Ishikawa (cell line): ENCODE measurements around the gene MN1.

ENCODE experiments used
- CEBPB ChIP-seq: IDR thresholded peaks from 2 replicates; pipeline ENCODE4 v1.6.1; 2012
- TAF1 ChIP-seq: IDR thresholded peaks from 2 replicates; pipeline ENCODE4 v1.6.1; 2012; ENCODE audit warnings: low read depth, mild to moderate bottlenecking
- USF1 ChIP-seq: IDR thresholded peaks from 2 replicates; pipeline ENCODE4 v1.6.1; 2012
- TF ChIP-seq, protein P1 (sequence below): IDR thresholded peaks from 2 replicates; pipeline ENCODE4 v1.6.1; 2012; ENCODE audit warnings: low read depth, mild to moderate bottlenecking

GRCh38 chr22:27723158-27723557 lies 78.4 kb downstream of the MN1 start:
- no peak for TF ChIP-seq CEBPB
- TF ChIP-seq, protein P1, sequence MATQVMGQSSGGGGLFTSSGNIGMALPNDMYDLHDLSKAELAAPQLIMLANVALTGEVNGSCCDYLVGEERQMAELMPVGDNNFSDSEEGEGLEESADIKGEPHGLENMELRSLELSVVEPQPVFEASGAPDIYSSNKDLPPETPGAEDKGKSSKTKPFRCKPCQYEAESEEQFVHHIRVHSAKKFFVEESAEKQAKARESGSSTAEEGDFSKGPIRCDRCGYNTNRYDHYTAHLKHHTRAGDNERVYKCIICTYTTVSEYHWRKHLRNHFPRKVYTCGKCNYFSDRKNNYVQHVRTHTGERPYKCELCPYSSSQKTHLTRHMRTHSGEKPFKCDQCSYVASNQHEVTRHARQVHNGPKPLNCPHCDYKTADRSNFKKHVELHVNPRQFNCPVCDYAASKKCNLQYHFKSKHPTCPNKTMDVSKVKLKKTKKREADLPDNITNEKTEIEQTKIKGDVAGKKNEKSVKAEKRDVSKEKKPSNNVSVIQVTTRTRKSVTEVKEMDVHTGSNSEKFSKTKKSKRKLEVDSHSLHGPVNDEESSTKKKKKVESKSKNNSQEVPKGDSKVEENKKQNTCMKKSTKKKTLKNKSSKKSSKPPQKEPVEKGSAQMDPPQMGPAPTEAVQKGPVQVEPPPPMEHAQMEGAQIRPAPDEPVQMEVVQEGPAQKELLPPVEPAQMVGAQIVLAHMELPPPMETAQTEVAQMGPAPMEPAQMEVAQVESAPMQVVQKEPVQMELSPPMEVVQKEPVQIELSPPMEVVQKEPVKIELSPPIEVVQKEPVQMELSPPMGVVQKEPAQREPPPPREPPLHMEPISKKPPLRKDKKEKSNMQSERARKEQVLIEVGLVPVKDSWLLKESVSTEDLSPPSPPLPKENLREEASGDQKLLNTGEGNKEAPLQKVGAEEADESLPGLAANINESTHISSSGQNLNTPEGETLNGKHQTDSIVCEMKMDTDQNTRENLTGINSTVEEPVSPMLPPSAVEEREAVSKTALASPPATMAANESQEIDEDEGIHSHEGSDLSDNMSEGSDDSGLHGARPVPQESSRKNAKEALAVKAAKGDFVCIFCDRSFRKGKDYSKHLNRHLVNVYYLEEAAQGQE, result no peak
- TF ChIP-seq TAF1, result no peak
- TF ChIP-seq USF1, result no peak
